HEK293T (cell line): ENCODE measurements around the gene DNAJC9.

Experiments
- CTCF ChIA-PET: fragments of 350-600 bp; formaldehyde crosslinking; extraction: SDS; loops from one replicate; lab custom pipeline; 2021; ENCODE audit warnings: antibody characterized with exemption, inconsistent platforms; lab: Yijun Ruan, JAX
- POLR2A ChIA-PET: fragments of 350-600 bp; formaldehyde crosslinking; extraction: SDS; loops from one replicate; lab custom pipeline; 2020; ENCODE audit warnings: antibody characterized with exemption, inconsistent platforms; lab: Yijun Ruan, JAX
- DNase-seq: peaks from one replicate; pipeline ENCODE4 v3.0.0; 2012; ENCODE audit warnings: mixed read lengths; ENCODE audit errors: extremely low spot score
- ARNT ChIP-seq: fragments of 450-650 bp; IDR thresholded peaks from 2 replicates; pipeline ENCODE4 v1.6.1; 2017; ENCODE audit warnings: mild to moderate bottlenecking
- BHLHE40 ChIP-seq: fragments of 450-650 bp; IDR thresholded peaks from 2 replicates; pipeline ENCODE4 v1.6.1; 2016; ENCODE audit warnings: mild to moderate bottlenecking, moderate library complexity, borderline replicate concordance
- CTBP1 ChIP-seq: fragments of 450-650 bp; IDR thresholded peaks from 2 replicates; pipeline ENCODE4 v1.6.1; 2016; ENCODE audit warnings: borderline replicate concordance
- ELF4 ChIP-seq: fragments of 450-650 bp; IDR thresholded peaks from 2 replicates; pipeline ENCODE4 v1.6.1; 2017; ENCODE audit warnings: antibody characterized with exemption
- FOXA1 ChIP-seq: fragments of 450-650 bp; IDR thresholded peaks from 2 replicates; pipeline ENCODE4 v1.6.1; 2016; ENCODE audit warnings: mild to moderate bottlenecking
- FOXK2 ChIP-seq: fragments of 450-650 bp; IDR thresholded peaks from 2 replicates; pipeline ENCODE4 v1.6.1; 2016; ENCODE audit warnings: mild to moderate bottlenecking
- FOXM1 ChIP-seq: fragments of 450-650 bp; IDR thresholded peaks from 2 replicates; pipeline ENCODE4 v1.6.1; 2017; ENCODE audit warnings: mild to moderate bottlenecking, borderline replicate concordance
- HDGF ChIP-seq: fragments of 450-650 bp; IDR thresholded peaks from 2 replicates; pipeline ENCODE4 v1.6.1; 2017; ENCODE audit warnings: antibody characterized with exemption, borderline replicate concordance
- L3MBTL2 ChIP-seq: fragments of 450-650 bp; conservative IDR thresholded peaks from 2 replicates; pipeline ENCODE4 v1.6.1; 2016; ENCODE audit warnings: mild to moderate bottlenecking
- LEF1 ChIP-seq: fragments of 450-650 bp; IDR thresholded peaks from 2 replicates; pipeline ENCODE4 v1.6.1; 2017; ENCODE audit warnings: mild to moderate bottlenecking, borderline replicate concordance
- NFRKB ChIP-seq: fragments of 450-650 bp; IDR thresholded peaks from 2 replicates; pipeline ENCODE4 v1.6.1; 2016; ENCODE audit warnings: mild to moderate bottlenecking, moderate library complexity
- SP1 ChIP-seq: fragments of 450-650 bp; IDR thresholded peaks from 2 replicates; pipeline ENCODE4 v1.6.1; 2017
- SUZ12 ChIP-seq: fragments of 450-650 bp; IDR thresholded peaks from 2 replicates; pipeline ENCODE4 v1.6.1; 2016; ENCODE audit warnings: mild to moderate bottlenecking
- TARDBP ChIP-seq: fragments of 450-650 bp; IDR thresholded peaks from 2 replicates; pipeline ENCODE4 v1.6.1; 2016
- ZNF384 ChIP-seq: fragments of 450-650 bp; IDR thresholded peaks from 2 replicates; pipeline ENCODE4 v1.6.1; 2016
- TF ChIP-seq, protein P1 (sequence below): fragments of 450-650 bp; IDR thresholded peaks from 2 replicates; pipeline ENCODE4 v1.6.1; 2016

DNAJC9 gene

DNA sequence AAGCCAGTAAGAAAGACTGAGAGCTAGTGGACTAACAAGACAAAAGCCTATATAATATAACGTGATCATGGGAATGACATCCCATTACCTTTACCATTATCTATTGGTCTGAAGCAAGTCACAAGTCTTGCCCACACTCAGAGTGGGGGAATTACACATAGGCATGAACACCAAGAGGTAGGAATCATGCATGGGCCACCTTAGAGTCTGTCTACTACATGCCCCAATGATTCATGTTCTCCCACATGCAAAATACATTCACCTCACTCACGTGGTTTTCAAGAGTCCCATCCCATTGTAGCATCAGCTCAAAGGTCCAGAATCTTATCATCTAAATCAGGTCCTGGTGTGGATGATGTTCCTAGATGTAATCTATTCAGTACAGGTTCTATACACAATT lies 29.4 kb downstream of the DNAJC9 start:
- TF ChIP-seq SUZ12, result no peak
- TF ChIP-seq BHLHE40, result no peak
- TF ChIP-seq HDGF, result no peak
- no peak for TF ChIP-seq CTBP1
- TF ChIP-seq SP1, result no peak
- TF ChIP-seq NFRKB, result no peak
- TF ChIP-seq LEF1, result no peak
- TF ChIP-seq FOXK2, result no peak
- TF ChIP-seq, protein P1, sequence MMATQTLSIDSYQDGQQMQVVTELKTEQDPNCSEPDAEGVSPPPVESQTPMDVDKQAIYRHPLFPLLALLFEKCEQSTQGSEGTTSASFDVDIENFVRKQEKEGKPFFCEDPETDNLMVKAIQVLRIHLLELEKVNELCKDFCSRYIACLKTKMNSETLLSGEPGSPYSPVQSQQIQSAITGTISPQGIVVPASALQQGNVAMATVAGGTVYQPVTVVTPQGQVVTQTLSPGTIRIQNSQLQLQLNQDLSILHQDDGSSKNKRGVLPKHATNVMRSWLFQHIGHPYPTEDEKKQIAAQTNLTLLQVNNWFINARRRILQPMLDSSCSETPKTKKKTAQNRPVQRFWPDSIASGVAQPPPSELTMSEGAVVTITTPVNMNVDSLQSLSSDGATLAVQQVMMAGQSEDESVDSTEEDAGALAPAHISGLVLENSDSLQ, result no peak
- no peak for TF ChIP-seq ELF4
- no peak for TF ChIP-seq ARNT
- TF ChIP-seq FOXA1, result no peak
- no peak for TF ChIP-seq L3MBTL2
- TF ChIP-seq FOXM1, result no peak
- no peak for TF ChIP-seq ZNF384
- TF ChIP-seq TARDBP, result no peak
- ChIA-PET POLR2A (no interaction called here), CTCF (no interaction called here)
- no peak for DNase-seq

DNA sequence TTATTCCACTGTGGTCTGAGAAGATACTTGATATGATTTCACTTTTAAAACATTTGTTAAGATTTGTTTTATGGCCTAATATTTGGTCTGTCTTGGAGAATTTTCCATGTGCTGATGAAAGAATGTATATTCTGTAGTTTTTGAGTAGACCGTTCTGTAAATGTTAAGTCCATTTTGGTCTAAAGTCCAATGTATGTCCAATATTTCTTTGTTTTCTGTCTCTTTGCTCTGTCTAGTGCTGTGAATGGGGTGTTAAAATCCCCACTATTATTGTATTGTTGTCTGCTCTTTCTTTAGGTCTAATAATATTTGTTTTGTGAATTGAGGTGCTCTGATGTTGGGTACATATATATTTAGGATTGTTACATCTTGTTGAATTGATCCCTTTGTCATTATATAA lies 31.3 kb downstream of the DNAJC9 start:
- TF ChIP-seq ARNT (no peak), ELF4 (no peak), FOXK2 (no peak), FOXM1 (no peak), TARDBP (no peak), CTBP1 (no peak), FOXA1 (no peak), L3MBTL2 (no peak), SP1 (no peak), NFRKB (no peak), BHLHE40 (no peak), LEF1 (no peak)
- TF ChIP-seq, protein P1, result no peak
- CTCF ChIA-PET, result no interaction called here
- POLR2A ChIA-PET, result no interaction called here
- no peak for DNase-seq

DNA sequence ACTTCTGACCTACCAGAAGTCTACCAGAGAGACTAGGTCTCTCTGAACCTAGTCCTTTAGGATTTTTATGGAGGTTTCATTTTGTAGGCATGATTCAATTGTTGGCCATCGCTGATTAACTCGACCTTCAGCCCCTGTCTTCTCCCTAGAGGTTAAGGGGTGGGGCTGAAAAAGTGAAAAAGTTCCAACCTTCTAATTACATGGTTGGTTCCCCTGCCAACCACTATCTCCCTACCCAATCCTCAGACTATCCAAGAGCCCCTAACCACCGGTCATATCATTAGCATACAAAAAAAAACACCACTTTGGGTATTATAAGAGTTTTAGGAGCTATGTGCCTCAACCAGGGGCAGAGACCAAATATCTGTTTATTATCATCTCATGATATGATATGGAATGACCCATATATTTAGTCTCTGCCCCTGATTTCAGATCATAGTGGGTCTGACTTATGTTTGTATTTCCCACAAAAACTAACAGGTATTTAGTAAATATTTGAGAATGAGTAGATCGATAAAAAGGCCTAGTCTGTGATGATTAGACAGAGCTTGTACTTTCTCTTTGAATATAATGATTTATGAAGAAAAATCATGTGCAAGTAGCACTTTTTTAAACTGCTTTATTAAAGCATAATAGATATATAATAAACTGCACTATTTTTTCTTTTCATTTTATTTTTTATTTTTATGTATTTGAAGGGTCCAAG lies 35.8 kb downstream of the DNAJC9 start:
- CTCF ChIA-PET, result no interaction called here
- POLR2A ChIA-PET, result no interaction called here
- TF ChIP-seq ZNF384, result no peak
- TF ChIP-seq L3MBTL2, result no peak
- TF ChIP-seq BHLHE40, result no peak
- no peak for TF ChIP-seq NFRKB
- TF ChIP-seq SUZ12, result no peak

DNA sequence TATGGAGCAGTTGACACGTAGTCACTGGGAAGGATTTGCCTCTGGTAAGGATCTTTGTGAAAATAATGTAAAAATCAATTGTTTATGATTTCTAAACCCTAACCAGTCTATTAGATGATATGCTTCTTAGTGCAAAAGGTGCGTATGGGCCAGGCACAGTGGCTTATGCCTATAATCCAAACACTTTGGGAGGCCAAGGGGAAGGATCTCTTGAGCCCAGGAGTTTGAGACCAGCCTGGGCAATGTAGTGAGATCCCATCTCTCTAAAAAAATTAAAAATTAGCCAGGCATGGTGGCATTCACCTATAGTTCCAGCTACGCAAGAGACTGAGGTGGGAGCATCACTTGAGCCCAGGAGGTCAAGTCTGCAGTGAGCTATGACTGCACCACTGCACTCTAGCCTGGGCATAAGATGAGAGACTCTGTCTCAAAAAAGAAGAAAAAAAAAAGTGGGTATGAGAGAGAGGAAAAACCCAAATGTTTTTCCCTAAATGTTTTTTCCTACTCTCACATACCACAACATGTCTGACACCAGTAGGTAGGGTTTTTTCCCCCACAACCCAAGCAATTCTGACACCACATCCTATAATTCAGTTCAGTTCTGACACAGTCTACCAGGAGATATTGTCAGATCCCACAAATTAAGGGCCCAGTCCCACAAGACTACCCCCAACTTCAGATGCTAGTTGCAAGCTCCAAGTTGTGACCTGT lies 36.5 kb downstream of the DNAJC9 start:
- no peak for DNase-seq
- ChIA-PET POLR2A (no interaction called here), CTCF (interaction anchor here (1.0 kb wide), 1 partner anchor 8 kb away, joined by 4 read pairs; no protein-coding TSS in a partner anchor)
- TF ChIP-seq ARNT (no peak), FOXK2 (no peak), LEF1 (no peak), HDGF (no peak), FOXM1 (no peak), SP1 (no peak), ZNF384 (no peak), TARDBP (no peak), SUZ12 (no peak), ELF4 (no peak), FOXA1 (no peak), L3MBTL2 (no peak)

More for the DNA sequence above, 35.8 kb downstream of the DNAJC9 start:
- DNase-seq, result no peak

DNA sequence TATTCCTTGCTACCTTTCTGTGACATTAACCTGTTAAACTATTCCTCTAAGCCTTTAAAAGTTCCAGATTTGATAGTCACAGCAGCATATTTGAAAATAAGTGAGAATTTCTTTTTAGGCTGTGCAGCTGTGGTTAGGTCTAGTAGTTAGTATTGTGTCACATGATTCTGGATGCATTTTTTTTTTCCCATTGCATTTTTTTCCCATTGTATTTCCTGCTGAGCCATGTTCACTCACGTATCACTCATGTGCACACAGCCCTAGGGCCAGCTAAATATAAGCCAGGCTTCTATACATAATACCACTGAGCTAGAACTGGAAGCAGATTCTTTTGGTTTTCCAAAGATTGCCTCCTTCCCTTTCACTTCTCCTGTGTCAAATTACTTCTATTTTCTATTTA lies 37.4 kb downstream of the DNAJC9 start:
- CTCF ChIA-PET, result interaction anchor here (1.0 kb wide), 1 partner anchor 9 kb away, joined by 4 read pairs; no protein-coding TSS in a partner anchor
- no peak for DNase-seq
- POLR2A ChIA-PET, result no interaction called here
- TF ChIP-seq SUZ12 (no peak), FOXM1 (no peak), TARDBP (no peak), NFRKB (no peak), L3MBTL2 (no peak), SP1 (no peak), ZNF384 (no peak), ARNT (no peak), CTBP1 (no peak)
- TF ChIP-seq, protein P1, result no peak

DNA sequence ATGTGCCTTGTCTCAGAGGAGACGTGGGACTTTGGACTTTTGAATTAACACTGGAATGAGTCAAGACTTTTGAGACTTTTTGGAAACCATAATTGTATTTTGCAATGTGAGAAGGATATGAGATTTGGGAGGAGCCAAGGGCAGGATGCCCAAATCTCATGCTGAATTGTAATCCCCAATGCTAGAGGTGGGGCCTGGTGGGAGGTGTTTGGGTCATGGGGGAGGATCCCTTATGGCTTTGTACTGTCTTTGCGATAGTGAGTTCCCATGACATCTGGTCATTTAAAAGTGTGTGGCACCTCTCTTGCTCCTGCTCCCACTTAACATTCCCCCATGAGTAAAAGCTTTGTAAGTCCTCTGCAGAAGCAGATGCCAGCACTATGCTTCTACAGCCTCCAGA lies 39.2 kb downstream of the DNAJC9 start:
- DNase-seq, result no peak
- no peak for TF ChIP-seq FOXK2
- no peak for TF ChIP-seq LEF1
- TF ChIP-seq SP1, result no peak
- no peak for TF ChIP-seq BHLHE40
- TF ChIP-seq L3MBTL2, result no peak
- TF ChIP-seq CTBP1, result no peak
- no peak for TF ChIP-seq FOXM1
- no peak for TF ChIP-seq TARDBP
- ChIA-PET CTCF (no interaction called here), POLR2A (no interaction called here)
